Neural cell (in vitro differentiated cells): ENCODE measurements around the gene YBX2. TPM values are rescaled to one million over a fixed set of nuclear protein-coding genes. Genes with fewer than 3 reads are reported as not detected.

Experiments used
- H2AFZ ChIP-seq: fragments of 200-600, 300-800 bp; sonication (generic), shearing (Covaris generic); 2 replicates; pipeline ENCODE4 v1.6.0; 2014; ENCODE audit warnings: low read depth, mild to moderate bottlenecking, antibody characterized with exemption, low read length, moderate library complexity
- H3F3A ChIP-seq: fragments of 200-600 bp; shearing (Covaris generic); 2 replicates; pipeline ENCODE4 v1.6.1; 2016; ENCODE audit warnings: mild to moderate bottlenecking, moderate library complexity, mixed read lengths, antibody characterized with exemption, low read length; ENCODE audit not compliant: insufficient read depth, poor library complexity, severe bottlenecking
- H3K27ac ChIP-seq: fragments of 200-600, 300-800 bp; sonication (generic), shearing (Covaris generic); 2 replicates; pipeline ENCODE4 v1.5.1; 2014; ENCODE audit warnings: mild to moderate bottlenecking, low read length, moderate library complexity
- H3K27me3 ChIP-seq: fragments of 300-800, 200-600 bp; sonication (generic), shearing (Covaris generic); 2 replicates; pipeline ENCODE4 v1.6.0; 2014; ENCODE audit warnings: mild to moderate bottlenecking, low read depth, low read length, moderate library complexity; ENCODE audit not compliant: insufficient read depth
- H3K36me3 ChIP-seq: fragments of 300-800, 200-600 bp; sonication (generic), shearing (Covaris generic); 2 replicates; pipeline ENCODE4 v1.5.1; 2014; ENCODE audit warnings: mild to moderate bottlenecking, antibody characterized with exemption, low read length, moderate library complexity; ENCODE audit not compliant: insufficient read depth
- H3K4me2 ChIP-seq: fragments of 300-800, 200-600 bp; sonication (generic), shearing (Covaris generic); 2 replicates; pipeline ENCODE4 v1.6.0; 2014; ENCODE audit warnings: mild to moderate bottlenecking, low read length
- H3K4me3 ChIP-seq: fragments of 300-800, 200-600 bp; sonication (generic), shearing (Covaris generic); 2 replicates; pipeline ENCODE4 v1.5.1; 2014; ENCODE audit warnings: mild to moderate bottlenecking, low read length, moderate library complexity
- H3K79me2 ChIP-seq: fragments of 200-600 bp; shearing (Covaris generic); replicated peaks from 2 replicates; pipeline ENCODE4 v1.6.0; 2014; ENCODE audit warnings: mild to moderate bottlenecking, low read length, moderate library complexity; ENCODE audit not compliant: insufficient read depth
- H3K9ac ChIP-seq: fragments of 300-800, 200-600 bp; sonication (generic), shearing (Covaris generic); 2 replicates; pipeline ENCODE4 v1.6.1; 2016; ENCODE audit warnings: mild to moderate bottlenecking, low read length, mixed read lengths
- H3K9me2 ChIP-seq: fragments of 200-600 bp; shearing (Covaris generic); 2 replicates; pipeline ENCODE4 v1.6.1; 2016; ENCODE audit warnings: mild to moderate bottlenecking, low read length, mixed read lengths; ENCODE audit not compliant: insufficient read depth
- H3K9me3 ChIP-seq: fragments of 200-600, 300-800 bp; sonication (generic), shearing (Covaris generic); 2 replicates; pipeline ENCODE4 v1.6.1; 2016; ENCODE audit warnings: mild to moderate bottlenecking, mixed run types, low read length, moderate library complexity, mixed read lengths
- H4K20me1 ChIP-seq: fragments of 200-600 bp; shearing (Covaris generic); 2 replicates; pipeline ENCODE4 v1.6.1; 2016; ENCODE audit warnings: mild to moderate bottlenecking, mixed run types; ENCODE audit not compliant: insufficient read depth
- EP300 ChIP-seq: fragments of 450-650 bp; conservative IDR thresholded peaks from 2 replicates; pipeline ENCODE4 v1.6.1; 2014; ENCODE audit warnings: antibody characterized with exemption, mild to moderate bottlenecking, moderate library complexity; ENCODE audit not compliant: poor library complexity, severe bottlenecking
- EZH2 ChIP-seq: fragments of 200-600, 300-800 bp; shearing (Covaris generic), sonication (generic); IDR thresholded peaks from 2 replicates; pipeline ENCODE4 v1.6.1; 2014; ENCODE audit warnings: antibody characterized with exemption, low read length, borderline replicate concordance, mild to moderate bottlenecking; ENCODE audit not compliant: insufficient read depth, poor library complexity, severe bottlenecking
- MXI1 ChIP-seq: fragments of 450-650 bp; conservative IDR thresholded peaks from 2 replicates; pipeline ENCODE4 v1.6.1; 2014; ENCODE audit warnings: antibody characterized with exemption, mild to moderate bottlenecking; ENCODE audit not compliant: poor library complexity, severe bottlenecking
- POLR2AphosphoS5 ChIP-seq: IDR thresholded peaks from 2 replicates; pipeline ENCODE4 v1.6.1; 2012
- RAD21 ChIP-seq: fragments of 450-650 bp; conservative IDR thresholded peaks from 2 replicates; pipeline ENCODE4 v1.6.1; 2014; ENCODE audit warnings: antibody characterized with exemption, mild to moderate bottlenecking, moderate library complexity
- SMC3 ChIP-seq: fragments of 450-650 bp; conservative IDR thresholded peaks from 2 replicates; pipeline ENCODE4 v1.6.1; 2014; ENCODE audit warnings: antibody characterized with exemption, mild to moderate bottlenecking, moderate library complexity; ENCODE audit not compliant: poor library complexity
- polyA plus RNA-seq: library from polyadenylated mRNA; depleted of rRNA; stranded (reverse); fragments of >200 nt; gene quantifications from 2 replicates; pipeline ENCODE4 v1.2.3, GENCODE V29; 2014
- TF ChIP-seq, protein P1 (sequence below): fragments of 450-650 bp; IDR thresholded peaks from 2 replicates; pipeline ENCODE4 v1.5.1; 2014; ENCODE audit warnings: antibody characterized with exemption, mild to moderate bottlenecking, moderate library complexity; ENCODE audit not compliant: poor library complexity, severe bottlenecking
- TF ChIP-seq, protein P2 (sequence below): IDR thresholded peaks from 2 replicates; pipeline ENCODE4 v1.6.1; 2012; ENCODE audit warnings: borderline replicate concordance

YBX2 gene
- polyA plus RNA-seq, 1 donor from 2014 or later, result 2.1 TPM

DNA sequence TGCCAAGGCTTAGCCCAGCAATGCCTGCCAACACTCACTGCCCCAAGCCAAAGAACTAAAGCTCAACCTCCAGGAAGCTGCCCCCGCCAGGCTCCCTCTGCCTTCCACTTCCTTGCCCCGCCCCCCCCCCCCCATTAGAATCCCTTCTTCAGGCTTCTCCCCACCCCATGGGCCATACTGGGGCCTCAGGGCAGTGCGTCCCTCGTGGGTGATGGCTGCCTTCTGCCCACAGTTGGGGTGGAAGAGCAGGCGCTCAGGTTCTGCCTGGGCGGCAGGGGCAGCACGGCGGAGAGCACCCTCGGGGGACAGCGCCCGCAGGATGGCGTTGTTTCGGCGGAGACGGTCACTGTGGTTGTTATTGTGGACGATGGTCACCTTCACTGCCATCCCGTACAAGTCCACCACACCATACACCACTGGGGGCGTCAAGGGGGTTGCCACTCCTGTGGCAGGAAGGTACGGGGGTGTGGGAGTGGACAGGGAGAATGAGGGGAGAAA, 30.6 kb upstream of the YBX2 start:
- TF ChIP-seq SMC3, result no peak
- TF ChIP-seq MXI1, result no peak
- no peak for TF ChIP-seq POLR2AphosphoS5
- TF ChIP-seq, protein P1, sequence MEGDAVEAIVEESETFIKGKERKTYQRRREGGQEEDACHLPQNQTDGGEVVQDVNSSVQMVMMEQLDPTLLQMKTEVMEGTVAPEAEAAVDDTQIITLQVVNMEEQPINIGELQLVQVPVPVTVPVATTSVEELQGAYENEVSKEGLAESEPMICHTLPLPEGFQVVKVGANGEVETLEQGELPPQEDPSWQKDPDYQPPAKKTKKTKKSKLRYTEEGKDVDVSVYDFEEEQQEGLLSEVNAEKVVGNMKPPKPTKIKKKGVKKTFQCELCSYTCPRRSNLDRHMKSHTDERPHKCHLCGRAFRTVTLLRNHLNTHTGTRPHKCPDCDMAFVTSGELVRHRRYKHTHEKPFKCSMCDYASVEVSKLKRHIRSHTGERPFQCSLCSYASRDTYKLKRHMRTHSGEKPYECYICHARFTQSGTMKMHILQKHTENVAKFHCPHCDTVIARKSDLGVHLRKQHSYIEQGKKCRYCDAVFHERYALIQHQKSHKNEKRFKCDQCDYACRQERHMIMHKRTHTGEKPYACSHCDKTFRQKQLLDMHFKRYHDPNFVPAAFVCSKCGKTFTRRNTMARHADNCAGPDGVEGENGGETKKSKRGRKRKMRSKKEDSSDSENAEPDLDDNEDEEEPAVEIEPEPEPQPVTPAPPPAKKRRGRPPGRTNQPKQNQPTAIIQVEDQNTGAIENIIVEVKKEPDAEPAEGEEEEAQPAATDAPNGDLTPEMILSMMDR, result no peak
- TF ChIP-seq, protein P2, sequence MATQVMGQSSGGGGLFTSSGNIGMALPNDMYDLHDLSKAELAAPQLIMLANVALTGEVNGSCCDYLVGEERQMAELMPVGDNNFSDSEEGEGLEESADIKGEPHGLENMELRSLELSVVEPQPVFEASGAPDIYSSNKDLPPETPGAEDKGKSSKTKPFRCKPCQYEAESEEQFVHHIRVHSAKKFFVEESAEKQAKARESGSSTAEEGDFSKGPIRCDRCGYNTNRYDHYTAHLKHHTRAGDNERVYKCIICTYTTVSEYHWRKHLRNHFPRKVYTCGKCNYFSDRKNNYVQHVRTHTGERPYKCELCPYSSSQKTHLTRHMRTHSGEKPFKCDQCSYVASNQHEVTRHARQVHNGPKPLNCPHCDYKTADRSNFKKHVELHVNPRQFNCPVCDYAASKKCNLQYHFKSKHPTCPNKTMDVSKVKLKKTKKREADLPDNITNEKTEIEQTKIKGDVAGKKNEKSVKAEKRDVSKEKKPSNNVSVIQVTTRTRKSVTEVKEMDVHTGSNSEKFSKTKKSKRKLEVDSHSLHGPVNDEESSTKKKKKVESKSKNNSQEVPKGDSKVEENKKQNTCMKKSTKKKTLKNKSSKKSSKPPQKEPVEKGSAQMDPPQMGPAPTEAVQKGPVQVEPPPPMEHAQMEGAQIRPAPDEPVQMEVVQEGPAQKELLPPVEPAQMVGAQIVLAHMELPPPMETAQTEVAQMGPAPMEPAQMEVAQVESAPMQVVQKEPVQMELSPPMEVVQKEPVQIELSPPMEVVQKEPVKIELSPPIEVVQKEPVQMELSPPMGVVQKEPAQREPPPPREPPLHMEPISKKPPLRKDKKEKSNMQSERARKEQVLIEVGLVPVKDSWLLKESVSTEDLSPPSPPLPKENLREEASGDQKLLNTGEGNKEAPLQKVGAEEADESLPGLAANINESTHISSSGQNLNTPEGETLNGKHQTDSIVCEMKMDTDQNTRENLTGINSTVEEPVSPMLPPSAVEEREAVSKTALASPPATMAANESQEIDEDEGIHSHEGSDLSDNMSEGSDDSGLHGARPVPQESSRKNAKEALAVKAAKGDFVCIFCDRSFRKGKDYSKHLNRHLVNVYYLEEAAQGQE, result no peak
- no peak for TF ChIP-seq EZH2
- TF ChIP-seq EP300, result no peak
- TF ChIP-seq RAD21, result no peak
- no peak overlapping the region for H3K9ac ChIP-seq

GRCh38 chr17:7324438-7324779, 30.0 kb upstream of the YBX2 start:
- no peak overlapping the region for H3K4me3 ChIP-seq
- H3K27ac ChIP-seq, result no peak overlapping the region
- no peak overlapping the region for H3K9ac ChIP-seq
- H3K27me3 ChIP-seq, result no peaks in the 10 kb centered on the region
- H4K20me1 ChIP-seq, result no peaks in the 10 kb centered on the region
- peaks cover 9% of the 10 kb centered on the region for H3K79me2 ChIP-seq
- no peak overlapping the region for H2AFZ ChIP-seq
- H3K36me3 ChIP-seq, result no peaks in the 10 kb centered on the region
- no peak overlapping the region for H3K4me2 ChIP-seq
- no peaks in the 10 kb centered on the region for H3K9me3 ChIP-seq
- H3K9me2 ChIP-seq, result no peaks in the 10 kb centered on the region
- no peak for TF ChIP-seq MXI1
- TF ChIP-seq SMC3, result peak; percentile 33
- TF ChIP-seq RAD21, result no peak
- TF ChIP-seq, protein P1, result peak; percentile 8
- H3F3A ChIP-seq, result no peaks in the 10 kb centered on the region

More for the DNA sequence above, 30.6 kb upstream of the YBX2 start:
- H3K27ac ChIP-seq, result no peak overlapping the region
- no peak overlapping the region for H3K4me2 ChIP-seq
- H3F3A ChIP-seq, result no peaks in the 10 kb centered on the region
- H3K27me3 ChIP-seq, result no peaks in the 10 kb centered on the region
- no peaks in the 10 kb centered on the region for H4K20me1 ChIP-seq
- no peaks in the 10 kb centered on the region for H3K9me3 ChIP-seq
- H2AFZ ChIP-seq, result no peak overlapping the region
- H3K4me3 ChIP-seq, result no peak overlapping the region
- no peaks in the 10 kb centered on the region for H3K36me3 ChIP-seq
- H3K9me2 ChIP-seq, result no peaks in the 10 kb centered on the region
- H3K79me2 ChIP-seq, result peaks cover 9% of the 10 kb centered on the region
